CD4-positive, CD25-positive, alpha-beta regulatory T cell (primary cell): Measurements from ENCODE around the gene DCPS. TPM values are rescaled to one million over a fixed set of nuclear protein-coding genes. Genes with fewer than 3 reads are reported as not detected.
A peak's percentile ranks its signal among the peaks of the same experiment; 100 is the strongest.

Experiments used
- ATAC-seq, 2 donors: fragments of 150-1000 bp; cut with Tn5 transposase; one replicate each; pipeline ENCODE4 v1.10.0; 2021; ENCODE audit warnings: low read depth in 2 of 2, moderate number of reproducible peaks in 2 of 2, moderate library complexity in 1 of 2
- DNase-seq, 3 donors: peaks; one replicate each; pipeline versions ENCODE4 v3.0.0 to v3.0.0-alpha.2; 2012 to 2022; ENCODE audit warnings: mixed read lengths in 1 of 3
- H3K27ac ChIP-seq: one replicate; pipeline ENCODE4 v1.7.0; 2013; ENCODE audit warnings: mild to moderate bottlenecking, low read length; ENCODE audit not compliant: insufficient read depth, poor library complexity, severe bottlenecking
- H3K27me3 ChIP-seq: one replicate; pipeline ENCODE4 v1.7.0; 2013; ENCODE audit warnings: low read length; ENCODE audit not compliant: control insufficient read depth, insufficient read depth
- H3K36me3 ChIP-seq: one replicate; pipeline ENCODE4 v1.7.0; 2013; ENCODE audit warnings: mild to moderate bottlenecking, low read length, moderate library complexity; ENCODE audit not compliant: control insufficient read depth, insufficient read depth
- H3K4me1 ChIP-seq: 2 replicates; pipeline ENCODE4 v1.7.0; 2013; ENCODE audit warnings: mild to moderate bottlenecking, low read length; ENCODE audit not compliant: insufficient read depth, control insufficient read depth, poor library complexity, severe bottlenecking
- H3K4me3 ChIP-seq: one replicate; pipeline ENCODE4 v1.7.0; 2013; ENCODE audit warnings: low read depth, mild to moderate bottlenecking, low read length, moderate library complexity
- H3K9me3 ChIP-seq, 2 experiments: 1 replicate in 1 of 2; 2 replicates in 1 of 2; pipeline ENCODE4 v1.7.0; 2013; ENCODE audit warnings: low read length in 2 of 2, mild to moderate bottlenecking in 1 of 2, moderate library complexity in 1 of 2; ENCODE audit not compliant: control insufficient read depth in 2 of 2
- H3K27ac Mint-ChIP-seq, 3 donors: one replicate each; pipeline ENCODE4 v1.8.0; 2020 to 2022; ENCODE audit warnings: mild to moderate bottlenecking in 3 of 3, mixed read lengths in 3 of 3, moderate library complexity in 2 of 3
- H3K27me3 Mint-ChIP-seq: one replicate; pipeline ENCODE4 v1.8.0; 2022; ENCODE audit warnings: mild to moderate bottlenecking, mixed read lengths
- H3K36me3 Mint-ChIP-seq: one replicate; pipeline ENCODE4 v1.8.0; 2020; ENCODE audit warnings: mixed read lengths
- H3K4me1 Mint-ChIP-seq, 4 donors: one replicate each; pipeline ENCODE4 v1.8.0; 2020 to 2022; ENCODE audit warnings: mixed read lengths in 4 of 4, mild to moderate bottlenecking in 1 of 4
- H3K4me3 Mint-ChIP-seq, 4 donors: one replicate each; pipeline ENCODE4 v1.8.0; 2020 to 2022; ENCODE audit warnings: mild to moderate bottlenecking in 4 of 4, mixed read lengths in 4 of 4, moderate library complexity in 3 of 4
- H3K9me3 Mint-ChIP-seq, 7 donors: one replicate each; pipeline ENCODE4 v1.8.0; 2020 to 2022; ENCODE audit warnings: mixed read lengths in 7 of 7, mild to moderate bottlenecking in 3 of 7, moderate library complexity in 2 of 7
- polyA plus RNA-seq, 4 donors: library from polyadenylated mRNA; unstranded; fragments of 300-500 nt; fragmentation: Illumina TruSeq; gene quantifications; one replicate each; pipeline ENCODE4 v1.2.3, GENCODE V29; 2021
- total RNA-seq: library from RNA; stranded (reverse); gene quantifications from one replicate; pipeline ENCODE4 v1.2.3, GENCODE V29; 2022

The DCPS gene
- total and polyA plus RNA-seq, 5 donors from 2014 or later, result 18.1 to 57.6 (median 47.7) TPM

DNA sequence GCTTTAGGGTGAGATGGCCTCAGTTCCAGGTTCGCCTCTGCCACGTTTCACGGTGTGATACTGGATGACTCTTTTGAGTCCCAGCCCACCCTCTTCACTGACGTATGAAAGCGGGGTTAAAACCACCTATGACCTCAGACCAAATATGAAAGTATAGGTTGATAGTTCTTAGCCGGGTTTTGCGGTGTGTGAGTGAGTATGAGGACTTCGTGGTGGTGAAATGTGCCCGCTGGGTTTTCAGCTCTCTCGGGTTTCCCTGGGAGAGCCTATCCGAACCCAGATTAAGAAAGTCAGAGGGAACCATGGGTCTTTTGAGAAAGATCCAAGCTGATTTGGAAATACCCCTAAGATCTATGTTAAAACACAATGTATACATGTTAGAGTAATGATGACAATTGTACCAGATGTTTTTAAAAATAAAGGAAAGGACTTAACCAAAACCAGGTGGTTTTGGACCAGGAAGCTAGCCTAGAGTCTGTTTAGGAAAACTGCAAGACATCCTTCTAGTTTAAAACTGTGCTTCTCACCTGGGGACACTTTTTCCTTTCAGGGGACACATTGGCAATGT lies 25.9 kb downstream of the DCPS start:
- peaks cover 33% of the 10 kb centered on the region for H3K36me3 ChIP-seq
- no peaks in the 10 kb centered on the region for H3K9me3 Mint-ChIP-seq
- no peak overlapping the region for H3K4me3 Mint-ChIP-seq

DNA sequence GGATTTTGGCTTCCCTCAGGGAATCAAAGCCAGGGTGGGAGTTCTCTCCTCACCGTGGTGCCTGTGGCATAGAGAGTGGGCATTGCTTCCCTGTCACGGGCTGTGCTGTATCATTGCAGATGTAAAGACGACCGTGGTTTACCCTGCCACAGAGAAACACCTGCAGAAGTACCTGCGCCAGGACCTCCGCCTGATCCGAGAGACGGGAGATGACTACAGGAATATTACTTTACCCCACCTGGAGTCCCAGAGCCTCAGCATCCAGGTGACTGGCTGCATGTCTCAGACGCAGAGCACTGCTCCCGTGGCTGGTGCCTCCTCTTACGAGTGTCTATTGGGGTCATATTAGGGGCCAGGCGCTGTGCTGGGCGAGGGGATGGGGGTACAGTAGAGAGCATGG lies 27.4 kb downstream of the DCPS start:
- H3K4me1 Mint-ChIP-seq, result peaks cover 7 to 16% (median 13%) of the 10 kb centered on the region in 4 donors
- no peaks in the 10 kb centered on the region for H3K9me3 ChIP-seq
- no peak overlapping the region for H3K27ac ChIP-seq
- no peak for ATAC-seq
- H3K4me3 Mint-ChIP-seq, result no peak overlapping the region
- no peaks in the 10 kb centered on the region for H3K9me3 Mint-ChIP-seq
- no peak for DNase-seq
- no peak overlapping the region for H3K27ac Mint-ChIP-seq
- peaks cover 45% of the 10 kb centered on the region for H3K36me3 Mint-ChIP-seq
- H3K4me3 ChIP-seq, result no peak overlapping the region
- peaks cover 42% of the 10 kb centered on the region for H3K36me3 ChIP-seq
- no peaks in the 10 kb centered on the region for H3K27me3 Mint-ChIP-seq
- H3K4me1 ChIP-seq, result no peaks in the 10 kb centered on the region
- no peaks in the 10 kb centered on the region for H3K27me3 ChIP-seq

More for the DNA sequence above, 25.9 kb downstream of the DCPS start:
- no peak for ATAC-seq
- Mint-ChIP-seq H3K27ac (peak overlapping the region in 1 of 3 donors; percentile 58), H3K36me3 (peaks cover 44% of the 10 kb centered on the region), H3K27me3 (no peaks in the 10 kb centered on the region), H3K4me1 (peaks cover 7 to 19% (median 17%) of the 10 kb centered on the region in 4 donors)
- Histone ChIP-seq H3K27me3 (no peaks in the 10 kb centered on the region), H3K9me3 (no peaks in the 10 kb centered on the region), H3K4me1 (no peaks in the 10 kb centered on the region), H3K27ac (no peak overlapping the region), H3K4me3 (no peak overlapping the region)
- no peak for DNase-seq

DNA sequence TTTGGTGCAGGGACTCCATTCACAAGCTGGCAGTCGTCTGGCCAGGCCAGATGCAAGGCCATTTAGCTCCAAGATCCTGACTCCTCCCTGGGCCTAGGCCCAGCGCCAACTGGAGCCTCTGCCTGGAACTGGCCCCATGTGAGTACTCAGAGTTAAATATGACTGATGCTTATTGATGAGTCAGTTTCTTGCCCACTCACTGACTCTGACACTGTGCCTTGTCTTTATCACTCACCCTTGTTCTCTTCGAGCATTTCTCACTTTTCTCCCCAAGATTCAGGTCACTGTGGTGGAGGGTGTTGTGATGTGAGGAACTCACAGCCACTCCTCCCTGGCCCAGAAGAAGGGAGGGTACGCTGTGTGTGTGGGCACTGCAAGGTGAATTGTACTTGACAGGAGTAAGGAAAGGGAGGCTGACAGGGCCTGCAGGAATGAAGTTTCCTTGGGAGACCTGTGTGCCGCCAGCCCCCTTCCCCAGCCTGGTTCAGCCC lies 28.4 kb downstream of the DCPS start:
- no peak overlapping the region for H3K4me3 ChIP-seq
- peaks cover 42% of the 10 kb centered on the region for H3K36me3 Mint-ChIP-seq
- peaks cover 7 to 15% (median 11%) of the 10 kb centered on the region in 4 donors for H3K4me1 Mint-ChIP-seq
- peak overlapping the region in 1 of 3 donors; percentile 59 for H3K27ac Mint-ChIP-seq
- no peaks in the 10 kb centered on the region for H3K4me1 ChIP-seq
- peaks cover 45% of the 10 kb centered on the region for H3K36me3 ChIP-seq
- no peaks in the 10 kb centered on the region for H3K27me3 Mint-ChIP-seq
- H3K27me3 ChIP-seq, result no peaks in the 10 kb centered on the region
- no peaks in the 10 kb centered on the region for H3K9me3 ChIP-seq
- no peaks in the 10 kb centered on the region for H3K9me3 Mint-ChIP-seq
- no peak overlapping the region for H3K4me3 Mint-ChIP-seq
- H3K27ac ChIP-seq, result no peak overlapping the region
- DNase-seq, result no peak
- no peak for ATAC-seq

DNA sequence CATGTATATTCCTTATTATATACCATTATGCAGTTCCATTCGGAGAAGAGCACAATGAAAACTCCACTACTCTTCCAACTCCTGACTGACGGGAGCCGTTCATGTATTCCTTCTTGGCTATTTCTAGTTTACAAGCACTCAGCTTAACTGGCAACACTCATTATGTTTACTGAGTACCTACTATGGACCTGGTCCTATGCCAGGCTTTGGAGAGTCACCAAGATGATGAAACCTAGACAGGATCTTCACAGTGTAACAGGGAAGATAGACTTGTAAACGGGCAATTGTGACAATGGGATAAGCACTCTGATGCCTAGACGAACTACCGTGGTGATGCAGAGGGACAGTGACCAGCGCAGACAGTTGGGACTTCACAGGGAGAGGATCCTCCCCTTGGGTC lies 29.3 kb downstream of the DCPS start:
- DNase-seq (no peak), ATAC-seq (no peak)
- no peaks in the 10 kb centered on the region for H3K9me3 ChIP-seq
- H3K27me3 ChIP-seq, result no peaks in the 10 kb centered on the region
- H3K36me3 ChIP-seq, result peaks cover 47% of the 10 kb centered on the region
- Mint-ChIP-seq H3K27ac (peak overlapping the region in 2 of 3 donors; percentile 12 to 81), H3K36me3 (peaks cover 36% of the 10 kb centered on the region), H3K4me1 (peaks cover 4 to 9% (median 8%) of the 10 kb centered on the region in 4 donors), H3K9me3 (no peaks in the 10 kb centered on the region), H3K4me3 (no peak overlapping the region), H3K27me3 (no peaks in the 10 kb centered on the region)
- H3K4me1 ChIP-seq, result no peaks in the 10 kb centered on the region
- no peak overlapping the region for H3K4me3 ChIP-seq
- H3K27ac ChIP-seq, result no peak overlapping the region

DNA sequence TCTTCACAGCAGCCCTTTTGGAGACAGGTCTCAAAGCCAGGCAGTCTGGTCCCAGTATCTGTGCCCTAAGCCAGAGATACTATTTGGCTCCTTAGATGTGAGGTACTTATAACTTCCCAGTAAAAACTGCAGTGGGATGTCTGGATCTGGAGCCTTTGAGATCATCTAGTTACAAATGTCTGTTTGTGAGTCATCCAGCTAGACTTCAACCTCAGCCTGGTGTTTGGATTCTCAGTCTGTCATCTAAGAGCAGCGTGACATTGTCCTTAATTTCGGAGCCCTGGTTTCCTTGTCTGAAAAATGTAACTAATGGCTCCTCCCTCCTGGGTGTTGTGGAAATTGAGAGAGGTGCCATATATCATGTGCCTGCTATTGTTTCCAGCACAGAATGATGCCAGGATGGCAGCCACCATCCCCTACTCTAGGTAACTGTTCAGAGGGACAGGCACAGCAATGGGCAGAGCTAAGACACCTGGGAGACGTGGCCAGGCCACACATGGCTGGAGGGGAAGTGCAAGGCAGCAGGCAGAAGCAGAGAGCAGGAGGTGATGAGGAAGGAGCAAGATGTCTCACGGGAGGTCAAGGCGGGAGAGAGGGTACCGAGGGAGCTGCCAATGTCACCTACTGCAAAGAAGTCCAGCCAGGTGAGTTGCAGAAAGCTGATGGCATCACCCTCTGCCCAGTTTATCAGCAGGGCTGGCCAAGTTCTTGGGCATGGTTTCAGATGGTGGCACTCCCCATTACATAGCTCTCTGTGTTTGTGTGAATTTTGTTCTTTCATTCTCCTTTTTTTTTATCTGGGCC lies 31.0 kb downstream of the DCPS start:
- H3K4me1 Mint-ChIP-seq, result peaks cover under 1 to 7% (median 4%) of the 10 kb centered on the region in 4 donors
- DNase-seq (no peak), ATAC-seq (no peak)
- no peaks in the 10 kb centered on the region for H3K27me3 Mint-ChIP-seq
- H3K4me3 Mint-ChIP-seq, result no peak overlapping the region
- H3K27ac Mint-ChIP-seq, result peak overlapping the region in 2 of 3 donors; percentile 48 to 83
- H3K4me3 ChIP-seq, result no peak overlapping the region
- no peaks in the 10 kb centered on the region for H3K9me3 ChIP-seq
- H3K9me3 Mint-ChIP-seq, result no peaks in the 10 kb centered on the region
- H3K27me3 ChIP-seq, result no peaks in the 10 kb centered on the region
- peaks cover 61% of the 10 kb centered on the region for H3K36me3 ChIP-seq
- H3K4me1 ChIP-seq, result no peaks in the 10 kb centered on the region
- no peak overlapping the region for H3K27ac ChIP-seq
- peaks cover 44% of the 10 kb centered on the region for H3K36me3 Mint-ChIP-seq

DNA sequence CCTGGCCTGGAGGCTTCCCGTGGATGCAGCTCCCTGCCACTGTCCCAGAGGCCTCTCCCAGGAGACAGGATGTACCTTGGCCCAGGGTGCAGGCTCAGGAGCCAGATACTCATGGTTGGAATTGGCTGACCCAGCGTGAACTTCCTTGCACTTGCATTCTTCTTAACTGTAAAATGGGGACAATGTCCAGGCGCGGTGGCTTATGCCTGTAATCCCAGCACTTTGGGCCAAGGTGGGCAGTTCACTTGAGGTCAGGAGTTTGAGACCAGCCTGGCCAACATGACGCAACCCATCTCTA lies 31.6 kb downstream of the DCPS start:
- H3K27me3 Mint-ChIP-seq, result no peaks in the 10 kb centered on the region
- H3K4me1 ChIP-seq, result no peaks in the 10 kb centered on the region
- no peak overlapping the region for H3K4me3 Mint-ChIP-seq
- no peak for DNase-seq
- no peaks in the 10 kb centered on the region for H3K9me3 Mint-ChIP-seq
- H3K27ac Mint-ChIP-seq, result no peak overlapping the region
- no peak overlapping the region for H3K27ac ChIP-seq
- H3K4me3 ChIP-seq, result no peak overlapping the region
- no peaks in the 10 kb centered on the region for H3K27me3 ChIP-seq
- H3K9me3 ChIP-seq, result no peaks in the 10 kb centered on the region
- peaks cover 60% of the 10 kb centered on the region for H3K36me3 ChIP-seq
- no peak for ATAC-seq
- peaks cover 0 to 7% (median 3%) of the 10 kb centered on the region in 4 donors for H3K4me1 Mint-ChIP-seq
- peaks cover 44% of the 10 kb centered on the region for H3K36me3 Mint-ChIP-seq

DNA sequence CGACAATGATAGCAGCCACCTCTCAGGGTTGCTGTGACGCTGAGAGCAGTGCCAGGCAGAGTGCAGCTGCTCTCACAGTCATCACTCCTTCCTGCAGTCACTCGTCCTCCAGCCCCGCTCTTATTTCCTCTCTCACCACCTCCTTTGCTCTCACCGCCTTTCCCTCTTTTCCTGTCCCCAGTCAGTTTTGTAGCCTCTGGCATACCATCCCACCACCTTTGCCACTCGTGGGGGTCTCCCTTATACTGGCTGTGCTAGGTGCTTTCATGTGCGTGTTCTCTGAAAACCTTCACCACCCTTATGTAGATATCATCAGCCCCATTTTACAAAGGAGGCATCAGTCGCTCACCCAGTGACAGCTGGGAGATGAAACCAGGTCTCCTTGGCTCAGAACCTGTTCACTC lies 32.3 kb downstream of the DCPS start:
- no peaks in the 10 kb centered on the region for H3K9me3 Mint-ChIP-seq
- H3K27me3 Mint-ChIP-seq, result no peaks in the 10 kb centered on the region
- no peak for DNase-seq
- ATAC-seq, result no peak
- Histone ChIP-seq H3K27ac (no peak overlapping the region), H3K4me3 (no peak overlapping the region), H3K9me3 (no peaks in the 10 kb centered on the region), H3K4me1 (no peaks in the 10 kb centered on the region), H3K36me3 (peaks cover 63% of the 10 kb centered on the region), H3K27me3 (no peaks in the 10 kb centered on the region)
- H3K4me3 Mint-ChIP-seq, result no peak overlapping the region
- peaks cover 0 to 7% (median 6%) of the 10 kb centered on the region in 4 donors for H3K4me1 Mint-ChIP-seq
- peaks cover 48% of the 10 kb centered on the region for H3K36me3 Mint-ChIP-seq
- peak overlapping the region in 2 of 3 donors; percentile 71 to 78 for H3K27ac Mint-ChIP-seq
